Activated T-cell treated with anti-CD3 and anti-CD28 coated beads, Interleukin-2, amount 50 U/mL, for 24 hours (primary cell): ENCODE results near the gene ABRAXAS1.

Source experiments
- DNase-seq: peaks from one replicate; pipeline ENCODE4 v3.0.0-alpha.2; 2020
- H3K27ac Mint-ChIP-seq: 2 replicates; pipeline ENCODE4 v1.8.0; 2020; ENCODE audit warnings: mild to moderate bottlenecking, mixed read lengths
- H3K27me3 Mint-ChIP-seq: 2 replicates; pipeline ENCODE4 v1.8.0; 2020; ENCODE audit warnings: mixed read lengths
- H3K36me3 Mint-ChIP-seq: 2 replicates; pipeline ENCODE4 v1.8.0; 2020; ENCODE audit warnings: low read depth, mixed read lengths
- H3K4me1 Mint-ChIP-seq: 2 replicates; pipeline ENCODE4 v1.8.0; 2020; ENCODE audit warnings: low read depth, mixed read lengths
- H3K4me3 Mint-ChIP-seq: 2 replicates; pipeline ENCODE4 v1.8.0; 2020; ENCODE audit warnings: mild to moderate bottlenecking, moderate library complexity, mixed read lengths
- H3K9me3 Mint-ChIP-seq: 2 replicates; pipeline ENCODE4 v1.8.0; 2020; ENCODE audit warnings: mixed read lengths

Gene ABRAXAS1

DNA sequence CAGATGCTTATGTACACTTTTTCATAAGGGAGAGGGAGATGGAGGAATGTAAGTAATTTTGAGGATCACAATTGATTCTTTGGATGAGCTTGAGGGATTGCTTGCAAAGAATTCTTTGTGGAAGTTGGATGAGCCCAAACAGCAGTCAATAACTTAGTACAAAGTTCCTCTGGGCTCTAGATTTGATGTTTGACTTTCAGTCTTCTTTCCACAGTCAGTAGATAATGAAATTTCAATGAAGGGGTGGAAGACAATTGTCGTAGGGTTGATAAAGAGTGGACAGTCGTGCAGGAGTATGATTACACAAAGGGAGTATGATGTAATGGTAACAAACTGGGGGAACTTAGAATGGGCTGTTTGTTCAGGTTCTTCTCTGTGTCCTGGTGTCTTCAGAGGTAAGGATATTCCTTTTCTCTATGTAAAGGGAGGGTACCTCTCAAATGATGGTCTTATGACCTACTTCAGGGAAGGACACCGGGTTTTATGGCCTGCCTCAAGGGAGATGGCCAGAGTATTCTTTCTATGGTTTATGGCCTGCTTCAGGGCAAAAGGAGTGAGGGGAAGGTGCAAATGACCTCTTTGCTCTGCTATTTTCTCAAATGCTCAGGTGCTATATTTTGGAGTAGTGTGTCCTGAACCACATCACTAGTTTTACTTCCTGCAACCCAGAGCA is 1.7 kb upstream of the ABRAXAS1 start:
- H3K4me3 Mint-ChIP-seq, result no peak overlapping the region
- H3K27me3 Mint-ChIP-seq, result no peaks in the 10 kb centered on the region
- H3K36me3 Mint-ChIP-seq, result peaks cover 5% of the 10 kb centered on the region
- H3K27ac Mint-ChIP-seq, result peak overlapping the region; percentile 7
- H3K4me1 Mint-ChIP-seq, result peaks cover 24% of the 10 kb centered on the region
- DNase-seq, result no peak
- H3K9me3 Mint-ChIP-seq, result no peaks in the 10 kb centered on the region

- H3K9me3 Mint-ChIP-seq, result no peaks in the 10 kb centered on the region
- H3K4me1 Mint-ChIP-seq, result no peaks in the 10 kb centered on the region
- H3K27ac Mint-ChIP-seq, result no peak overlapping the region
- H3K4me3 Mint-ChIP-seq, result no peak overlapping the region
- H3K36me3 Mint-ChIP-seq, result peaks cover 69% of the 10 kb centered on the region
- DNase-seq, result no peak
- H3K27me3 Mint-ChIP-seq, result no peaks in the 10 kb centered on the region
Measured at GRCh38 chr4:83473966-83474365, 10.9 kb downstream of the ABRAXAS1 start.

GRCh38 chr4:83473423-83473822 is 11.5 kb downstream of the ABRAXAS1 start:
- Mint-ChIP-seq H3K4me1 (no peaks in the 10 kb centered on the region), H3K36me3 (peaks cover 69% of the 10 kb centered on the region), H3K27ac (no peak overlapping the region), H3K9me3 (no peaks in the 10 kb centered on the region), H3K27me3 (no peaks in the 10 kb centered on the region), H3K4me3 (no peak overlapping the region)
- DNase-seq, result no peak

DNA sequence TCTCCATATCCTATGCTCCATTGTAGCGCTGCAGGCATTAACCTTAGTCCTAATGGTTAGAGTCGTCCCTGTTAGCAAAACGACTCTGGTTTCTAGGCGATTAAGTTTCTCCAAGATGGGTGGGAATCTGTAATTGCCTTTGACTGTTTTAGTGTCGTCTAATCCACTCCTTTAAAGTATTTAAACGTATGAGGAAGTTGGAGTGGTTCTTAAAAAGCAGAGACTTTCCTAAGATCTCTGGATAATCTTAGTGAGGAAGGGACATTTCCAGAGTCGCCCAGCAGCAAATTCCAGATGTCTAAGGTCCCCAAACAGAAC is 28.8 kb downstream of the ABRAXAS1 start:
- H3K4me3 Mint-ChIP-seq, result peak overlapping the region; percentile 98
- H3K36me3 Mint-ChIP-seq, result peaks cover 94% of the 10 kb centered on the region
- peaks cover 52% of the 10 kb centered on the region for H3K4me1 Mint-ChIP-seq
- no peaks in the 10 kb centered on the region for H3K9me3 Mint-ChIP-seq
- peak overlapping the region; percentile 100 for H3K27ac Mint-ChIP-seq
- no peak for DNase-seq
- H3K27me3 Mint-ChIP-seq, result no peaks in the 10 kb centered on the region

GRCh38 chr4:83455281-83456183 is 29.4 kb downstream of the ABRAXAS1 start, which contains the start of the genes HELQ and MRPS18C:
TSS of gene HELQ (minus strand) at chr4:83455823. CDS start at chr4:83455693, 130 bp downstream.
TSS of gene MRPS18C (plus strand) at chr4:83456058. CDS start at chr4:83456078, 20 bp downstream.
- Mint-ChIP-seq H3K9me3 (no peaks in the 10 kb centered on the region), H3K27me3 (no peaks in the 10 kb centered on the region), H3K27ac (peak within 1 kb of the TSS; percentile 100), H3K4me3 (peak within 1 kb of the TSS; percentile 98), H3K36me3 (peaks cover 94% of the 10 kb centered on the region), H3K4me1 (peaks cover 55% of the 10 kb centered on the region)
- DNase-seq, result peak; percentile 91

DNA sequence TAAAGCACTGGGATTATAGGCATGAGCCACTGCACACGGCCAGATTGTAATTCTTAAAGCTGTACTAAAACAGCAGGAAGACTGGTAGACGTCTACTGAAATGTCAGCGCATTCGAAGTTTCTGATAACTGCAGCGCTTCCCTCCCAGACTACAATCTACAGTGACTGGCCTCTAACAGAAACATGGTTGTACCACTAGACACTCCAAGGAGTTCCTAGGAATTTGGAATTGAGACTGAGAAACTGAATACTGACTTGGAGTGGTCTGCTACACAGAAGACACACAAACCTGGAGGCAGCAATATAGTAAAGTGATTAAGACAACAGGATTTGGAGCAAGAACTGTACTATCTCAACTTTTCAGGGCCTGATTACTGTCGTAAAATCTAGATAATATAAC is 30.2 kb downstream of the ABRAXAS1 start:
- peaks cover 57% of the 10 kb centered on the region for H3K4me1 Mint-ChIP-seq
- H3K36me3 Mint-ChIP-seq, result peaks cover 88% of the 10 kb centered on the region
- H3K9me3 Mint-ChIP-seq, result no peaks in the 10 kb centered on the region
- peak overlapping the region; percentile 100 for H3K27ac Mint-ChIP-seq
- peak overlapping the region; percentile 98 for H3K4me3 Mint-ChIP-seq
- no peak for DNase-seq
- no peaks in the 10 kb centered on the region for H3K27me3 Mint-ChIP-seq

- Mint-ChIP-seq H3K27ac (peak overlapping the region; percentile 11), H3K36me3 (peaks cover 75% of the 10 kb centered on the region), H3K4me3 (no peak overlapping the region), H3K27me3 (no peaks in the 10 kb centered on the region), H3K9me3 (no peaks in the 10 kb centered on the region), H3K4me1 (peaks cover 31% of the 10 kb centered on the region)
- no peak for DNase-seq
Measured at GRCh38 chr4:83449009-83449408, 35.9 kb downstream of the ABRAXAS1 start.

DNA sequence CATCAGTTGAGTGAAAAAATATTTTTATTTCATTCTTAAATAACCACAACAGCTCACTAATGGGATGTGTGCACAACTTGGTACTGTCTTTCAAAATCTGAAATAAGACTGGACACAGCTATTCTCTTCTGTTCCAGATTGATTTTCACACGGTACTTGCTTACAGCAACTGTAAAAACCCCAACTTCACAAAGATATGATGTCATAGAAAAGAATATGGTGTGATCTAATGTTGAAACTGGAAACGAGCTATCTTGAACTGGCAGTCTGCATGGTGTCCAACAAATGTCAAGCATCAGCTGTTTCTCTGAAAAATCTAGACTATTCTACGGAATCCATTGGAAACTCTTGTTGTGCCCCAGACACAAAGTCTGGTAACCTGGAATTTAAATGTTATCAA is 44.0 kb downstream of the ABRAXAS1 start:
- no peak for DNase-seq
- Mint-ChIP-seq H3K36me3 (peaks cover 82% of the 10 kb centered on the region), H3K27ac (no peak overlapping the region), H3K4me1 (no peaks in the 10 kb centered on the region), H3K4me3 (no peak overlapping the region), H3K27me3 (no peaks in the 10 kb centered on the region), H3K9me3 (no peaks in the 10 kb centered on the region)

- no peak for DNase-seq
- Mint-ChIP-seq H3K4me3 (no peak overlapping the region), H3K36me3 (peaks cover 82% of the 10 kb centered on the region), H3K27me3 (no peaks in the 10 kb centered on the region), H3K4me1 (peaks cover 3% of the 10 kb centered on the region), H3K9me3 (no peaks in the 10 kb centered on the region), H3K27ac (no peak overlapping the region)
Measured at GRCh38 chr4:83440148-83440814, 44.6 kb downstream of the ABRAXAS1 start.

DNA sequence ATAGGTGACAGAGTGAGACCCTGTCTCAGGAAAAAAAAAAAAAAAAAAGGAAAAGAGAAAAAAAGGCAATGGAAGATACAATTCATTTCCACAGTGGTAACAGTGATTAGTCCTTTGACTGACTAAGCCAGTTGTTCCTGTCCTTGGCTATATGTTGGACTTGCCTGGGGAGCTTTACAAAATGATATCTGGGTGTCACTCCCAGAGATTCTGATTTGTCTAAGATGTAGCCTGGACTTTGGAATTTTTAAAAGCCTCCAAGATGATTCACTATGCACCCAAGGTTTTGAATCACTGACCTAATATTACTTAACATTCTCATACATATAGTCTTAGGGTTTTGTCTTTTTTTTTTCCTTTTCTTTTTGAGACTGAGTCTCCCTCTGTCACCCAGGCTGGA is 46.2 kb downstream of the ABRAXAS1 start:
- Mint-ChIP-seq H3K4me1 (peaks cover 3% of the 10 kb centered on the region), H3K27ac (no peak overlapping the region), H3K4me3 (no peak overlapping the region), H3K36me3 (peaks cover 77% of the 10 kb centered on the region), H3K27me3 (no peaks in the 10 kb centered on the region), H3K9me3 (no peaks in the 10 kb centered on the region)
- DNase-seq, result no peak

DNA sequence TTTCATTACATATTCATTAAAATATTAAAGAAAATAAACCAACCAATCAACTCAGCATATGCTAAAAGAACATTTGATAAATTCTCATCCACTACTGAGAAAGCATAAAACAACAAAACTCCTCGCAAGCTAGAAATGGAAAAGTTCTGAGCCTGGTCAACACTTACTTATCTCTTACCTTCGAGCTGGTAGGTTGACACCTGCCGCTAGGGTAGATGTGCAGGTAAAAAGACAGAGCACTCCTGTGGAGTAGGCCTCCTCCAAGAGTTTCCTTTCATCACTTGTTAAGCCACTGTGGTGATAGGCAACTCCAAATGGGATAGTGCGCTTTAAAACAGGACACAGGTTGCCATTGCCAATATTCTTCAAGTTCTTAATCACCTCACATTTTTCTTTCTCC is 48.2 kb downstream of the ABRAXAS1 start:
- Mint-ChIP-seq H3K36me3 (peaks cover 67% of the 10 kb centered on the region), H3K4me3 (no peak overlapping the region), H3K9me3 (no peaks in the 10 kb centered on the region), H3K27ac (no peak overlapping the region), H3K4me1 (peaks cover 3% of the 10 kb centered on the region), H3K27me3 (no peaks in the 10 kb centered on the region)
- DNase-seq, result no peak

DNA sequence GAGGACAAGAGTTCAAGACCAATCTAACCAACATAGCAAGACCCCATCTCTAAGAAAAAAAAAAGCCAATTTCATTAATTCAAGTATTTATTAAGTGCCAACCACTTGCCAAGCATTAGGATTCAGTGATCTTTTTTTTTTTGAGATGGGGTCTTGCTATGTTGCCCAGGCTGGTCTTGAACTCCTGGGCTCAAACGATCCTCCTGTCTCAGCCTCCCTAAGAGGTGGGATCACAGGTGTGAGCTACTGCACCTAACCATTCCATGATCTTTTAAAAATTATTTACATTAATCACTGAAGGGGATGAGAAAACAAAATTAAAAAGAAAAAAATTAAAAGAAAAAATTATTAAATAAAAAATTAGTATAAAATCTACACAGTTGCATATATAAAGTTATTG is 53.7 kb downstream of the ABRAXAS1 start:
- peaks cover 57% of the 10 kb centered on the region for H3K36me3 Mint-ChIP-seq
- H3K4me1 Mint-ChIP-seq, result peaks cover 3% of the 10 kb centered on the region
- H3K27me3 Mint-ChIP-seq, result no peaks in the 10 kb centered on the region
- no peak overlapping the region for H3K4me3 Mint-ChIP-seq
- H3K9me3 Mint-ChIP-seq, result no peaks in the 10 kb centered on the region
- DNase-seq, result no peak
- H3K27ac Mint-ChIP-seq, result no peak overlapping the region

DNA sequence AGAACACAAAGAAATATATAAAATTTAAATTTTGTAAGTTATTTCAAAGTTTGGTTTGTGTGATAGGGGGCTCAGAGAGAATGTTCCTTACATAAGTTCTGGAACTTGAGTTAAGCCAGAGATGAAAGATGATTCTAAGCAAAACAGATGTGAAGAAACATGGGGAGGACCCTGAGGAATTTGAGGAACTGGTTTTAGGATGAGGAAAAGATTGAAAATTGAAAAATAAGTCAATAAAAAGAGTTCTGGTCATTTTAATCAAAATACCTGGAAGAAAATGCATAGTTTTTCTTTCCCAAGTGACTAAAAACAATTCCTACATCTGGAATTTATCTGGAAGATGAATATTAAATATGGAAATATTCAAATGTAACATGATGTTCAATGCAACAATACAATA is 66.7 kb downstream of the ABRAXAS1 start:
- Mint-ChIP-seq H3K27ac (no peak overlapping the region), H3K4me3 (no peak overlapping the region), H3K27me3 (no peaks in the 10 kb centered on the region), H3K9me3 (no peaks in the 10 kb centered on the region), H3K36me3 (peaks cover 70% of the 10 kb centered on the region), H3K4me1 (no peaks in the 10 kb centered on the region)
- no peak for DNase-seq

DNA sequence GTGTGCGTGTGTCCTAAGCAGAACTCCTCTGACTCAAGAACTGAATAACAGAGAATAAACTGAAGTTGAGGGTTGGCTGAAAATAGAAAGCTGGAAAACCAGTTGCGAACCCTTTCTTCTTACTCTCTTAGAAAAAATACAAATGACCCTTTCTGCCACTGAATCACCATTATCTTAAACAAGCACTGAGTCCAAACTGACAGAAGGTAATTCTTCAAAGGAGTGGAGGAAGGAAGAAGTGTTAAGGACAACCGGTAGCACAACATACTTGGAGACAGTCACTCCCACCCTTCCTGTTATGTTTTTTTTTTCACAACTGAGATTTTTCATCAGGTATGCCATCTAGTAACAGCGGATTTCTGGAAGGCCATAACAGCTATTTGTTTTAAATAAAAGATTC is 67.3 kb downstream of the ABRAXAS1 start:
- Mint-ChIP-seq H3K36me3 (peaks cover 73% of the 10 kb centered on the region), H3K27ac (peak overlapping the region; percentile 41), H3K27me3 (no peaks in the 10 kb centered on the region), H3K9me3 (no peaks in the 10 kb centered on the region), H3K4me1 (no peaks in the 10 kb centered on the region), H3K4me3 (no peak overlapping the region)
- no peak for DNase-seq

DNA sequence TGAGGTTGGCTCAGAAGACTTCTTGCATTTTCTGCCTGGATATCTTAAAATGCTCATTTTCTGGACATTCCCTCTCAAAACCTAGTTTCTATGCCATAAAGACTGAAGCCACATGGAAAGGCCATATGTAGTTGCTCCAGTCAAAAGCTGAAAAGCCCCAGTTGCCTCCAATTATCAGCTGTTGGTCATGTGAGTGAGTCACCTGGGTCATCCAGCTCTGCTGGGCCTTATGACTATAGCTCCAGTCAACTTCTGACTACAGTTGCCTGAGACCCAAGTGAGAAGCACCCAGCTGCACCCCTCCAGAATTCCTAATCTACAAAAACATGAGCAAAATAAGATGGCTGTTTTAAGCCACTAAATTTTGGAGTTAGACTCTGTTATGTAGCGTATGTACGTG is 71.2 kb downstream of the ABRAXAS1 start:
- no peaks in the 10 kb centered on the region for H3K9me3 Mint-ChIP-seq
- no peak overlapping the region for H3K4me3 Mint-ChIP-seq
- DNase-seq, result no peak
- no peak overlapping the region for H3K27ac Mint-ChIP-seq
- H3K4me1 Mint-ChIP-seq, result no peaks in the 10 kb centered on the region
- no peaks in the 10 kb centered on the region for H3K27me3 Mint-ChIP-seq
- peaks cover 87% of the 10 kb centered on the region for H3K36me3 Mint-ChIP-seq
